ENCODE data around the gene RNASEH2B.

The RNASEH2B gene

GRCh38 chr13:50909605-50910484 lies at the start of gene RNASEH2B:
Gene RNASEH2B, plus strand, starts transcription at chr13:50909791. Its CDS starts 286 bp downstream, at chr13:50910077.
- Mint-ChIP-seq H3K27me3 (no peaks in the 10 kb centered on the region), H3K4me3 (peak within 1 kb of the TSS; percentile 91 to 96)
- ATAC-seq (replicated peaks) = peak; percentile 84 to 86

GRCh38 chr13:50864492-50864891 lies 45.1 kb upstream of the RNASEH2B start:
- Mint-ChIP-seq H3K36me3 (peaks cover 1 to 7% of the 10 kb centered on the region in 2 donors), H3K9me3 (peaks cover 0 to 5% of the 10 kb centered on the region in 2 donors), H3K27ac (no peak overlapping the region), H3K4me1 (peaks cover 15 to 22% of the 10 kb centered on the region in 2 donors), H3K4me3 (no peak overlapping the region), H3K27me3 (no peaks in the 10 kb centered on the region)
- no peak for DNase-seq
- no peak for ATAC-seq (replicated peaks)

More at GRCh38 chr13:50909605-50910484, at the start of gene RNASEH2B:
- H3K4me1 Mint-ChIP-seq = peaks cover 24 to 58% of the 10 kb centered on the region in 2 donors
- H3K36me3 Mint-ChIP-seq = peaks cover 4 to 7% of the 10 kb centered on the region in 2 donors
- H3K27ac Mint-ChIP-seq = peak within 1 kb of the TSS; percentile 98
- no peaks in the 10 kb centered on the region for H3K9me3 Mint-ChIP-seq
- peak; percentile 79 for DNase-seq

- no peak for DNase-seq
- Mint-ChIP-seq H3K36me3 (no peaks in the 10 kb centered on the region), H3K9me3 (peaks cover 0 to 3% of the 10 kb centered on the region in 2 donors), H3K27me3 (no peaks in the 10 kb centered on the region), H3K4me1 (peaks cover 7 to 17% of the 10 kb centered on the region in 2 donors), H3K4me3 (no peak overlapping the region), H3K27ac (no peak overlapping the region)
- ATAC-seq (replicated peaks) = no peak
These were observed 42.6 kb upstream of the RNASEH2B start for GRCh38 chr13:50866817-50867636.

- Mint-ChIP-seq H3K4me3 (no peak overlapping the region), H3K27ac (no peak overlapping the region), H3K27me3 (no peaks in the 10 kb centered on the region), H3K4me1 (peaks cover 7 to 17% of the 10 kb centered on the region in 2 donors), H3K9me3 (peaks cover 0 to 3% of the 10 kb centered on the region in 2 donors), H3K36me3 (no peaks in the 10 kb centered on the region)
- DNase-seq = no peak
- ATAC-seq (replicated peaks) = no peak
These were observed 42.0 kb upstream of the RNASEH2B start for GRCh38 chr13:50867637-50867945.

- Mint-ChIP-seq H3K9me3 (no peaks in the 10 kb centered on the region), H3K4me3 (no peak overlapping the region), H3K27me3 (no peaks in the 10 kb centered on the region), H3K36me3 (no peaks in the 10 kb centered on the region), H3K27ac (no peak overlapping the region), H3K4me1 (peaks cover 7 to 22% of the 10 kb centered on the region in 2 donors)
- DNase-seq (no peak), ATAC-seq (replicated peaks) (no peak)
These were observed 38.2 kb upstream of the RNASEH2B start for GRCh38 chr13:50871405-50871804.

GRCh38 chr13:50873467-50873866 lies 36.1 kb upstream of the RNASEH2B start:
- Mint-ChIP-seq H3K4me1 (peaks cover 0 to 6% of the 10 kb centered on the region in 2 donors), H3K27ac (no peak overlapping the region), H3K36me3 (no peaks in the 10 kb centered on the region), H3K27me3 (peaks cover 0 to 6% of the 10 kb centered on the region in 2 donors), H3K4me3 (no peak overlapping the region), H3K9me3 (no peaks in the 10 kb centered on the region)
- no peak for ATAC-seq (replicated peaks)
- DNase-seq = no peak

- H3K4me3 Mint-ChIP-seq = no peak overlapping the region
- no peaks in the 10 kb centered on the region for H3K9me3 Mint-ChIP-seq
- peaks cover 0 to 5% of the 10 kb centered on the region in 2 donors for H3K4me1 Mint-ChIP-seq
- H3K27ac Mint-ChIP-seq = no peak overlapping the region
- H3K36me3 Mint-ChIP-seq = no peaks in the 10 kb centered on the region
- H3K27me3 Mint-ChIP-seq = peaks cover 0 to 6% of the 10 kb centered on the region in 2 donors
- ATAC-seq (replicated peaks) (no peak), DNase-seq (no peak)
These were observed 35.6 kb upstream of the RNASEH2B start for GRCh38 chr13:50873991-50874390.

GRCh38 chr13:50882816-50883435 lies 26.7 kb upstream of the RNASEH2B start:
- peaks cover 0 to 3% of the 10 kb centered on the region in 2 donors for H3K27me3 Mint-ChIP-seq
- peaks cover 12 to 18% of the 10 kb centered on the region in 2 donors for H3K4me1 Mint-ChIP-seq
- ATAC-seq (replicated peaks) = no peak
- H3K36me3 Mint-ChIP-seq = no peaks in the 10 kb centered on the region
- no peak for DNase-seq
- no peak overlapping the region for H3K27ac Mint-ChIP-seq
- no peaks in the 10 kb centered on the region for H3K9me3 Mint-ChIP-seq
- H3K4me3 Mint-ChIP-seq = no peak overlapping the region

- DNase-seq (no peak), ATAC-seq (replicated peaks) (no peak)
- no peaks in the 10 kb centered on the region for H3K27me3 Mint-ChIP-seq
- no peaks in the 10 kb centered on the region for H3K36me3 Mint-ChIP-seq
- peaks cover 14 to 18% of the 10 kb centered on the region in 2 donors for H3K4me1 Mint-ChIP-seq
- H3K9me3 Mint-ChIP-seq = no peaks in the 10 kb centered on the region
- H3K27ac Mint-ChIP-seq = no peak overlapping the region
- H3K4me3 Mint-ChIP-seq = no peak overlapping the region
These were observed 25.9 kb upstream of the RNASEH2B start for GRCh38 chr13:50883728-50884127.

- DNase-seq = no peak
- Mint-ChIP-seq H3K27me3 (no peaks in the 10 kb centered on the region), H3K4me3 (no peak overlapping the region), H3K4me1 (peaks cover 17 to 18% of the 10 kb centered on the region in 2 donors), H3K27ac (no peak overlapping the region), H3K9me3 (no peaks in the 10 kb centered on the region), H3K36me3 (no peaks in the 10 kb centered on the region)
- no peak for ATAC-seq (replicated peaks)
These were observed 25.3 kb upstream of the RNASEH2B start for GRCh38 chr13:50884265-50884664.

GRCh38 chr13:50887151-50887550 lies 22.4 kb upstream of the RNASEH2B start:
- no peaks in the 10 kb centered on the region for H3K9me3 Mint-ChIP-seq
- no peak overlapping the region for H3K4me3 Mint-ChIP-seq
- DNase-seq (no peak), ATAC-seq (replicated peaks) (peak; percentile 38 to 43)
- no peaks in the 10 kb centered on the region for H3K27me3 Mint-ChIP-seq
- H3K4me1 Mint-ChIP-seq = peaks cover 28% of the 10 kb centered on the region in 2 donors
- H3K27ac Mint-ChIP-seq = no peak overlapping the region
- H3K36me3 Mint-ChIP-seq = no peaks in the 10 kb centered on the region

GRCh38 chr13:50888362-50888761 lies 21.2 kb upstream of the RNASEH2B start:
- Mint-ChIP-seq H3K36me3 (no peaks in the 10 kb centered on the region), H3K9me3 (no peaks in the 10 kb centered on the region), H3K4me3 (no peak overlapping the region), H3K27ac (no peak overlapping the region), H3K4me1 (peaks cover 31 to 37% of the 10 kb centered on the region in 2 donors), H3K27me3 (no peaks in the 10 kb centered on the region)
- ATAC-seq (replicated peaks) = no peak
- no peak for DNase-seq

GRCh38 chr13:50889317-50889716 lies 20.3 kb upstream of the RNASEH2B start:
- H3K4me3 Mint-ChIP-seq = no peak overlapping the region
- DNase-seq (no peak), ATAC-seq (replicated peaks) (no peak)
- no peak overlapping the region for H3K27ac Mint-ChIP-seq
- H3K4me1 Mint-ChIP-seq = peaks cover 38 to 46% of the 10 kb centered on the region in 2 donors
- no peaks in the 10 kb centered on the region for H3K36me3 Mint-ChIP-seq
- H3K27me3 Mint-ChIP-seq = no peaks in the 10 kb centered on the region
- H3K9me3 Mint-ChIP-seq = no peaks in the 10 kb centered on the region

GRCh38 chr13:50891206-50891605 lies 18.4 kb upstream of the RNASEH2B start:
- Mint-ChIP-seq H3K27me3 (no peaks in the 10 kb centered on the region), H3K36me3 (peaks cover 0 to 5% of the 10 kb centered on the region in 2 donors), H3K9me3 (peaks cover 2 to 4% of the 10 kb centered on the region in 2 donors), H3K4me1 (peaks cover 42 to 52% of the 10 kb centered on the region in 2 donors), H3K4me3 (no peak overlapping the region), H3K27ac (peak overlapping the region; percentile 31)
- no peak for ATAC-seq (replicated peaks)
- DNase-seq = no peak
